SK-N-SH (cell line): ENCODE measurements around the gene TP63. TPM values are rescaled to one million over a fixed set of nuclear protein-coding genes. Genes with fewer than 3 reads are reported as not detected.

Experiments
- CTCF ChIA-PET: fragments of 300-600, 350-600 bp; formaldehyde crosslinking; extraction: SDS; loops from one replicate; lab custom pipeline; 2021; lab: Yijun Ruan, JAX
- POLR2A ChIA-PET: fragments of 350-600 bp; sonication (Branson Sonifier 250); formaldehyde crosslinking; extraction: SDS; loops from one replicate; lab custom pipeline; 2020; ENCODE audit warnings: antibody characterized with exemption, inconsistent platforms; lab: Yijun Ruan, JAX
- DNase-seq: peaks from one replicate; pipeline ENCODE4 v3.0.0; 2012
- H2AFZ ChIP-seq: fragments of 200-600 bp; sonication (generic); 2 replicates; pipeline ENCODE4 v1.8.1; 2016; ENCODE audit warnings: antibody characterized with exemption, mild to moderate bottlenecking, low read depth
- H3F3A ChIP-seq: fragments of 200-600 bp; sonication (generic); replicated peaks from 2 replicates; pipeline ENCODE3; 2016; ENCODE audit warnings: antibody characterized with exemption, mild to moderate bottlenecking; ENCODE audit not compliant: insufficient read depth
- H3K27ac ChIP-seq, 2 experiments: fragments of 200-500 bp in 1 of 2; fragments of 200-600 bp in 1 of 2; sonication (Bioruptor generic) in 1 of 2; sonication (generic), shearing (Covaris generic) in 1 of 2; 2 replicates each; pipeline versions ENCODE4 v1.5.1 to v1.6.1; 2014 to 2016; ENCODE audit warnings: low read depth in 2 of 2, inconsistent platforms in 1 of 2, low read length in 1 of 2, mild to moderate bottlenecking in 1 of 2, mixed read lengths in 1 of 2
- H3K27me3 ChIP-seq: fragments of 200-600 bp; sonication (generic), shearing (Covaris generic); 2 replicates; pipeline ENCODE4 v1.6.1; 2016; ENCODE audit warnings: mixed run types; ENCODE audit not compliant: insufficient read depth
- H3K36me3 ChIP-seq, 2 experiments: fragments of 200-500 bp in 1 of 2; fragments of 200-600 bp in 1 of 2; sonication (Bioruptor generic) in 1 of 2; sonication (generic) in 1 of 2; replicated peaks in 1 of 2; 2 replicates each; pipeline versions ENCODE3 to v1.5.1; 2014 to 2016; ENCODE audit warnings: low read length in 1 of 2, mild to moderate bottlenecking in 1 of 2; ENCODE audit not compliant: insufficient read depth in 2 of 2, control insufficient read depth in 1 of 2
- H3K4me1 ChIP-seq, 2 experiments: fragments of 200-500 bp in 1 of 2; fragments of 200-600 bp in 1 of 2; sonication (Bioruptor generic) in 1 of 2; sonication (generic), shearing (Covaris generic) in 1 of 2; 2 replicates each; pipeline versions ENCODE4 v1.5.1 to v1.6.1; 2014 to 2016; ENCODE audit warnings: low read depth in 1 of 2, low read length in 1 of 2, mixed run types in 1 of 2; ENCODE audit not compliant: insufficient read depth in 2 of 2, control insufficient read depth in 1 of 2
- H3K4me2 ChIP-seq: fragments of 200-600 bp; sonication (generic), shearing (Covaris generic); 2 replicates; pipeline ENCODE4 v1.6.1; 2017; ENCODE audit warnings: mixed run types
- H3K4me3 ChIP-seq, 2 experiments: fragments of 200-500 bp in 1 of 2; fragments of 200-600 bp in 1 of 2; sonication (Bioruptor generic) in 1 of 2; sonication (generic), shearing (Covaris generic) in 1 of 2; 2 replicates each; pipeline versions ENCODE4 v1.5.1 to v1.8.1; 2014 to 2016; ENCODE audit warnings: low read depth in 2 of 2, inconsistent platforms in 1 of 2, low read length in 1 of 2, mild to moderate bottlenecking in 1 of 2, mixed read lengths in 1 of 2, moderate library complexity in 1 of 2
- H3K79me2 ChIP-seq: fragments of 200-600 bp; sonication (generic); 2 replicates; pipeline ENCODE4 v1.8.1; 2017; ENCODE audit warnings: mild to moderate bottlenecking; ENCODE audit not compliant: insufficient read depth
- H3K9ac ChIP-seq: fragments of 200-600 bp; sonication (generic); 2 replicates; pipeline ENCODE4 v1.6.1; 2017; ENCODE audit warnings: mixed run types
- H3K9me2 ChIP-seq: fragments of 200-600 bp; sonication (generic); 2 replicates; pipeline ENCODE4 v1.6.1; 2017; ENCODE audit warnings: mixed run types
- H3K9me3 ChIP-seq: fragments of 200-600 bp; sonication (generic); 2 replicates; pipeline ENCODE4 v1.6.1; 2017; ENCODE audit warnings: mixed run types, mild to moderate bottlenecking, moderate library complexity
- H4K20me1 ChIP-seq: fragments of 200-600 bp; sonication (generic); 2 replicates; pipeline ENCODE4 v1.6.1; 2017; ENCODE audit warnings: mild to moderate bottlenecking, mixed run types; ENCODE audit not compliant: insufficient read depth
- CHD2 ChIP-seq: fragments of 150-350 bp; IDR thresholded peaks from 2 replicates; pipeline ENCODE4 v1.6.1; 2018; ENCODE audit warnings: low read length; ENCODE audit not compliant: partially characterized antibody
- FOSL2 ChIP-seq: IDR thresholded peaks from 2 replicates; pipeline ENCODE4 v1.4.0; 2012; ENCODE audit warnings: low read depth, mild to moderate bottlenecking, moderate library complexity, borderline replicate concordance
- FOXJ3 ChIP-seq: sonication (generic); formaldehyde crosslinking; IDR thresholded peaks from 2 replicates; pipeline ENCODE4 v1.5.1; 2020; ENCODE audit warnings: mild to moderate bottlenecking, missing genetic modification reagents
- FOXM1 ChIP-seq: IDR thresholded peaks from 2 replicates; pipeline ENCODE4 v1.4.0; 2012; ENCODE audit warnings: low read depth, mild to moderate bottlenecking
- MXI1 ChIP-seq: IDR thresholded peaks from 2 replicates; pipeline ENCODE4 v1.6.1; 2012; ENCODE audit warnings: mild to moderate bottlenecking, low read depth, low read length, improper control_type of control experiment
- POLR2AphosphoS5 ChIP-seq: IDR thresholded peaks from 2 replicates; pipeline ENCODE4 v1.6.1; 2012; ENCODE audit warnings: low read depth, low read length
- RAD21 ChIP-seq: IDR thresholded peaks from 2 replicates; pipeline ENCODE4 v1.6.1; 2012; ENCODE audit warnings: mild to moderate bottlenecking, low read length
- RFX5 ChIP-seq: IDR thresholded peaks from 2 replicates; pipeline ENCODE4 v1.6.1; 2012; ENCODE audit warnings: mild to moderate bottlenecking, improper control_type of control experiment, low read length
- RXRA ChIP-seq: IDR thresholded peaks from 2 replicates; pipeline ENCODE4 v1.4.0; 2012; ENCODE audit warnings: low read depth, mild to moderate bottlenecking, borderline replicate concordance
- TEAD4 ChIP-seq: IDR thresholded peaks from 2 replicates; pipeline ENCODE4 v1.4.0; 2012; ENCODE audit warnings: mild to moderate bottlenecking, borderline replicate concordance; ENCODE audit not compliant: insufficient read depth
- whole genome bisulfite sequencing: methylation state at CpG from one replicate; pipeline ENCODE4 v1.1.6; 2017; ENCODE audit warnings: low lambda C conversion rate; 5-methylcytosine and 5-hydroxymethylcytosine counted together
- polyA plus RNA-seq, 3 experiments: library from polyadenylated mRNA; depleted of rRNA; stranded (reverse); fragments of >200 nt; gene quantifications; 2 replicates each; pipeline ENCODE4 v1.2.3, GENCODE V29; 2012
- TF ChIP-seq, protein P1 (sequence below): IDR thresholded peaks from 2 replicates; pipeline ENCODE4 v1.4.0; 2012; ENCODE audit warnings: low read depth
- TF ChIP-seq, protein P2 (sequence below): fragments of 200-600 bp; sonication (generic); IDR thresholded peaks from 2 replicates; pipeline ENCODE4 v1.6.1; 2017; ENCODE audit warnings: antibody characterized with exemption, mild to moderate bottlenecking, moderate library complexity
- TF ChIP-seq, protein P3 (sequence below): IDR thresholded peaks from 2 replicates; pipeline ENCODE4; 2012
- TF ChIP-seq, protein P4 (sequence below): IDR thresholded peaks from 2 replicates; pipeline ENCODE4 v1.4.0; 2012; ENCODE audit warnings: low read depth, borderline replicate concordance
- TF ChIP-seq, protein P5 (sequence below): IDR thresholded peaks from 2 replicates; pipeline ENCODE4 v1.6.1; 2012; ENCODE audit warnings: mild to moderate bottlenecking, low read depth, low read length, moderate library complexity

TP63 gene
- polyA plus RNA-seq, 1 of the 3 experiments (the other 2 are of a cell fraction) = not detected

DNA sequence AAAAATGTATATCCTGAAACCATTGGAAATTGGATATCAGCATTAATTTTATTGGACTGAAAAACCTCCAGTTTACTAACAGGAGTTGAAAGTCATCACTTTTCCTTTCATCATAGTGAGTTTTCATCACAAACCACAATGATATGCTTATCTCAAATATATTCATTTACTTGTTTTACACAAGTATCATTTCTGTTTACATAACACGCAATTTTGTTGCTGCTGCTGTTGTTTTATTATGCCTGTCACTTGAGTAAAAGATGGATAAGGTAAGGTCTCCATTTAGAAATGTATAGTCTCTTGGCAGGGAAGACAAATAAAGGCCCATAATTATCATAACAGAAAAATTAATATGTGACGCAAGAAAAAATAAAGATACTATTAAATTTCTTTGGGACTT, 199.2 kb downstream of the TP63 start:
- no peak overlapping the region for H3K9ac ChIP-seq
- peaks cover 6% of the 10 kb centered on the region; the same call in 1 of the 2 replicates for H3K27me3 ChIP-seq
- CTCF ChIA-PET = interaction anchor here (0.7 kb wide), 1 partner anchor 442 kb away, joined by 3 read pairs; no protein-coding TSS in a partner anchor
- H3K36me3 ChIP-seq = no peaks in the 10 kb centered on the region
- no peak overlapping the region for H3K27ac ChIP-seq
- no peaks in the 10 kb centered on the region; a peak in 1 of 4 replicates for H3K4me1 ChIP-seq
- H3K4me3 ChIP-seq = no peak overlapping the region
- H4K20me1 ChIP-seq = no peaks in the 10 kb centered on the region
- H3K9me2 ChIP-seq = no peaks in the 10 kb centered on the region
- H2AFZ ChIP-seq = no peak overlapping the region
- WGBS = 46% methylated on average over 2 of the region's 2 CpGs
- DNase-seq = no peak
- H3K9me3 ChIP-seq = no peaks in the 10 kb centered on the region
- POLR2A ChIA-PET = no interaction called here
- H3K79me2 ChIP-seq = no peaks in the 10 kb centered on the region
- H3F3A ChIP-seq = no peaks in the 10 kb centered on the region
- TF ChIP-seq CHD2 (no peak), FOXJ3 (CRISPR knock-in tag) (no peak), RAD21 (no peak), TEAD4 (no peak), MXI1 (no peak), RXRA (no peak), RFX5 (no peak), FOSL2 (no peak)
- TF ChIP-seq, protein P1, sequence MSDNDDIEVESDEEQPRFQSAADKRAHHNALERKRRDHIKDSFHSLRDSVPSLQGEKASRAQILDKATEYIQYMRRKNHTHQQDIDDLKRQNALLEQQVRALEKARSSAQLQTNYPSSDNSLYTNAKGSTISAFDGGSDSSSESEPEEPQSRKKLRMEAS = no peak
- TF ChIP-seq, protein P2, sequence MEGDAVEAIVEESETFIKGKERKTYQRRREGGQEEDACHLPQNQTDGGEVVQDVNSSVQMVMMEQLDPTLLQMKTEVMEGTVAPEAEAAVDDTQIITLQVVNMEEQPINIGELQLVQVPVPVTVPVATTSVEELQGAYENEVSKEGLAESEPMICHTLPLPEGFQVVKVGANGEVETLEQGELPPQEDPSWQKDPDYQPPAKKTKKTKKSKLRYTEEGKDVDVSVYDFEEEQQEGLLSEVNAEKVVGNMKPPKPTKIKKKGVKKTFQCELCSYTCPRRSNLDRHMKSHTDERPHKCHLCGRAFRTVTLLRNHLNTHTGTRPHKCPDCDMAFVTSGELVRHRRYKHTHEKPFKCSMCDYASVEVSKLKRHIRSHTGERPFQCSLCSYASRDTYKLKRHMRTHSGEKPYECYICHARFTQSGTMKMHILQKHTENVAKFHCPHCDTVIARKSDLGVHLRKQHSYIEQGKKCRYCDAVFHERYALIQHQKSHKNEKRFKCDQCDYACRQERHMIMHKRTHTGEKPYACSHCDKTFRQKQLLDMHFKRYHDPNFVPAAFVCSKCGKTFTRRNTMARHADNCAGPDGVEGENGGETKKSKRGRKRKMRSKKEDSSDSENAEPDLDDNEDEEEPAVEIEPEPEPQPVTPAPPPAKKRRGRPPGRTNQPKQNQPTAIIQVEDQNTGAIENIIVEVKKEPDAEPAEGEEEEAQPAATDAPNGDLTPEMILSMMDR = no peak
- TF ChIP-seq, protein P3, sequence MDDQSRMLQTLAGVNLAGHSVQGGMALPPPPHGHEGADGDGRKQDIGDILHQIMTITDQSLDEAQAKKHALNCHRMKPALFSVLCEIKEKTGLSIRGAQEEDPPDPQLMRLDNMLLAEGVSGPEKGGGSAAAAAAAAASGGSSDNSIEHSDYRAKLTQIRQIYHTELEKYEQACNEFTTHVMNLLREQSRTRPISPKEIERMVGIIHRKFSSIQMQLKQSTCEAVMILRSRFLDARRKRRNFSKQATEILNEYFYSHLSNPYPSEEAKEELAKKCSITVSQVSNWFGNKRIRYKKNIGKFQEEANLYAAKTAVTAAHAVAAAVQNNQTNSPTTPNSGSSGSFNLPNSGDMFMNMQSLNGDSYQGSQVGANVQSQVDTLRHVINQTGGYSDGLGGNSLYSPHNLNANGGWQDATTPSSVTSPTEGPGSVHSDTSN = no peak
- TF ChIP-seq, protein P4, sequence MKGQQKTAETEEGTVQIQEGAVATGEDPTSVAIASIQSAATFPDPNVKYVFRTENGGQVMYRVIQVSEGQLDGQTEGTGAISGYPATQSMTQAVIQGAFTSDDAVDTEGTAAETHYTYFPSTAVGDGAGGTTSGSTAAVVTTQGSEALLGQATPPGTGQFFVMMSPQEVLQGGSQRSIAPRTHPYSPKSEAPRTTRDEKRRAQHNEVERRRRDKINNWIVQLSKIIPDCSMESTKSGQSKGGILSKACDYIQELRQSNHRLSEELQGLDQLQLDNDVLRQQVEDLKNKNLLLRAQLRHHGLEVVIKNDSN = no peak
- no peak overlapping the region for H3K4me2 ChIP-seq

DNA sequence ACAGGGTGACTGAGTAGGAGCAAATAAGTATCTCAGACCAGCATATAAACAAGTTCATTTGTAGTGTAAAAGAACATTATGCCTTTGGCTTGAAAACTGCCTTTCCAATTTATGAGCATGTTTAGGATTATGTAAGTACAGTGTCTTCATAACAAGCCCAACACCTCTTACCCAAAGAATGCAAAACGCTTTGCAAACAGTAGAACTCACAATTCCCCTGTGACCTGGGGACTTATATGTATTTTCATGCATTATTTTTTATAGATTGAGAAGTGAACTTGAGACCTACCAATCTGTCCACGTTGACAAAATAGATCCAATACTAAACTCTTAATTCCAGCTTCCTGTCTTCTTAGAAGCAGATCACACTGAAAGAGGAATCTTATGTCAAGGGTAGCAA, 202.1 kb downstream of the TP63 start:
- H3K9me2 ChIP-seq = no peaks in the 10 kb centered on the region
- 14% methylated on average over 2 of the region's 2 CpGs for WGBS
- no peak for DNase-seq
- POLR2A ChIA-PET = no interaction called here
- no peaks in the 10 kb centered on the region for H3K36me3 ChIP-seq
- H3K79me2 ChIP-seq = no peaks in the 10 kb centered on the region
- no peak overlapping the region for H2AFZ ChIP-seq
- H3K4me3 ChIP-seq = no peak overlapping the region
- CTCF ChIA-PET = interaction anchor here (0.6 kb wide), 1 partner anchor 278 kb away, joined by 3 read pairs; no protein-coding TSS in a partner anchor
- no peaks in the 10 kb centered on the region for H3F3A ChIP-seq
- H3K4me2 ChIP-seq = no peak overlapping the region
- no peak overlapping the region for H3K27ac ChIP-seq
- no peaks in the 10 kb centered on the region for H4K20me1 ChIP-seq
- TF ChIP-seq, protein P2 = no peak
- TF ChIP-seq, protein P5, sequence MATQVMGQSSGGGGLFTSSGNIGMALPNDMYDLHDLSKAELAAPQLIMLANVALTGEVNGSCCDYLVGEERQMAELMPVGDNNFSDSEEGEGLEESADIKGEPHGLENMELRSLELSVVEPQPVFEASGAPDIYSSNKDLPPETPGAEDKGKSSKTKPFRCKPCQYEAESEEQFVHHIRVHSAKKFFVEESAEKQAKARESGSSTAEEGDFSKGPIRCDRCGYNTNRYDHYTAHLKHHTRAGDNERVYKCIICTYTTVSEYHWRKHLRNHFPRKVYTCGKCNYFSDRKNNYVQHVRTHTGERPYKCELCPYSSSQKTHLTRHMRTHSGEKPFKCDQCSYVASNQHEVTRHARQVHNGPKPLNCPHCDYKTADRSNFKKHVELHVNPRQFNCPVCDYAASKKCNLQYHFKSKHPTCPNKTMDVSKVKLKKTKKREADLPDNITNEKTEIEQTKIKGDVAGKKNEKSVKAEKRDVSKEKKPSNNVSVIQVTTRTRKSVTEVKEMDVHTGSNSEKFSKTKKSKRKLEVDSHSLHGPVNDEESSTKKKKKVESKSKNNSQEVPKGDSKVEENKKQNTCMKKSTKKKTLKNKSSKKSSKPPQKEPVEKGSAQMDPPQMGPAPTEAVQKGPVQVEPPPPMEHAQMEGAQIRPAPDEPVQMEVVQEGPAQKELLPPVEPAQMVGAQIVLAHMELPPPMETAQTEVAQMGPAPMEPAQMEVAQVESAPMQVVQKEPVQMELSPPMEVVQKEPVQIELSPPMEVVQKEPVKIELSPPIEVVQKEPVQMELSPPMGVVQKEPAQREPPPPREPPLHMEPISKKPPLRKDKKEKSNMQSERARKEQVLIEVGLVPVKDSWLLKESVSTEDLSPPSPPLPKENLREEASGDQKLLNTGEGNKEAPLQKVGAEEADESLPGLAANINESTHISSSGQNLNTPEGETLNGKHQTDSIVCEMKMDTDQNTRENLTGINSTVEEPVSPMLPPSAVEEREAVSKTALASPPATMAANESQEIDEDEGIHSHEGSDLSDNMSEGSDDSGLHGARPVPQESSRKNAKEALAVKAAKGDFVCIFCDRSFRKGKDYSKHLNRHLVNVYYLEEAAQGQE = no peak
- TF ChIP-seq FOXM1 (no peak), TEAD4 (no peak), POLR2AphosphoS5 (no peak)
- H3K4me1 ChIP-seq = no peaks in the 10 kb centered on the region; a peak in 1 of 4 replicates
- H3K9me3 ChIP-seq = no peaks in the 10 kb centered on the region
- peaks cover 6% of the 10 kb centered on the region; the same call in 1 of the 2 replicates for H3K27me3 ChIP-seq
- H3K9ac ChIP-seq = no peak overlapping the region
